ENCODE measurements around the gene ANO7. TPM values are rescaled to one million over a fixed set of nuclear protein-coding genes. Genes with fewer than 3 reads are reported as not detected.

Gene ANO7
- total RNA-seq, 1 experiment from 2014 or later: 4.1 TPM

DNA sequence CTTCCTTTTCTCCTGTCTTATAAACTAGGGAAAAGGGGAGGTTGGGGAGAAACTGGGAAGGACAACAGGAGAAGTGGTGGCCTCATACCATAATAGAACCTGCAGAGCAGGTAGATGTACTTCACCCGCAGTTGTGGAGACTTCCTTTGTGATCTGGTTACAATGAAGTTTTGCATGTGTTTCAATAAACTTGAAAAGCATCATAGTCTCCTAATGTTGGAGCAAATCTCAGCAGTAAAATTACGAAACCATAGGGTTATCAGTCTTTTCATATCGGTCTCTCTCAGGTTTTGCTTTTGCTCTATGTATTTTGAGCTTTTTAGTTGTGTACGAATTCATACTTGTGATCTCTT, 30.5 kb downstream of the ANO7 start:
- TF ChIP-seq CTCF (IDR thresholded peaks at IDR 0.05; ENCODE audit: insufficient read depth in 1 of 2, low read depth in 1 of 2, low read length in 1 of 2, severe bottlenecking in 1 of 2, unreplicated experiment in 1 of 2): no peak
- intact Hi-C loops (cut with micrococcal nuclease; ENCODE audit: unreplicated experiment): loop anchor here (5.0 kb wide), 1 partner anchor 72 kb away; the partner anchor contains the start of gene PASK
- H3K27ac Mint-ChIP-seq (ENCODE audit: unreplicated experiment): no peak overlapping the region

DNA sequence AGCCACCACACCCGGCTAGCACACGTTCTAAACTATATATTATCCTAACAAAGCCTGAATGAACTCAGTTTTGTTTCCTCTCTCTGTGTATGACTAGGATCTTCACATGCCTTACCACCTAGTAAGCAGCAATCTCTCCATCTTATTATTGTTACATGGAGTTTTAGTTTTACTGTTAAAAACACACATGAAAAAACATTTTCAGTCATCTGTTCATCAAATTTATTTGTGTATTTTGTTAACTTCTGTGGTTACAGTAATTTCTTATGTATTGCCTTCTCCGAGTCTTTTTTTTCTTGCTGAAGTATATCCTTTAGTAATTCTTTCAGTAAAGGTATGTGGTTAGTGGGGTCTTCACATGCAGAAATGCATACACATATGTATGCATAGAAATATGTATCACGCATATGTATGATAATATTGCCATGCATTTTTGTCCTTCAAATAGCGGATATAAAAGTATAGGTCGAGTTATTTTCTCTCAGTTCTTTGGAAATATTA, 31.4 kb downstream of the ANO7 start:
- CTCF ChIA-PET: no interaction called here
- POLR2A ChIA-PET: no interaction called here
- intact Hi-C loops (cut with micrococcal nuclease; ENCODE audit: unreplicated experiment): loop anchor here (5.0 kb wide), 1 partner anchor 73 kb away; the partner anchor contains the start of gene PASK
- H3K9me3 Mint-ChIP-seq (ENCODE audit: unreplicated experiment): no peaks in the 10 kb centered on the region
- peak overlapping the region; percentile 77 for H3K4me3 Mint-ChIP-seq (ENCODE audit: unreplicated experiment)
- Histone ChIP-seq H3K4me3 (ENCODE audit: low read depth, low read length) (peak overlapping the region; percentile 9), H3K4me1 (no peaks in the 10 kb centered on the region), H3K27me3 (replicated peaks; ENCODE audit: control insufficient read depth, insufficient read depth, low read length) (no peaks in the 10 kb centered on the region), H3K9me3 (no peaks in the 10 kb centered on the region), H3K36me3 (ENCODE audit: control insufficient read depth, insufficient read depth, low read length) (no peaks in the 10 kb centered on the region)
- no peak for DNase-seq
- H3K27me3 Mint-ChIP-seq (ENCODE audit: insufficient read depth, unreplicated experiment): no peaks in the 10 kb centered on the region
- H3K27ac Mint-ChIP-seq (ENCODE audit: unreplicated experiment): no peak overlapping the region
- BruUV-seq (replicated peaks): no TSS peak
- TF ChIP-seq CTCF (IDR thresholded peaks at IDR 0.05; ENCODE audit: insufficient read depth in 1 of 2, low read depth in 1 of 2, low read length in 1 of 2, severe bottlenecking in 1 of 2, unreplicated experiment in 1 of 2): no peak
- H3K4me1 Mint-ChIP-seq (ENCODE audit: low read depth, unreplicated experiment): peaks cover 10% of the 10 kb centered on the region
- peaks cover 27% of the 10 kb centered on the region for H3K36me3 Mint-ChIP-seq (ENCODE audit: insufficient read depth, unreplicated experiment)

More for the DNA sequence above, 30.5 kb downstream of the ANO7 start:
- no peaks in the 10 kb centered on the region for H3K27me3 Mint-ChIP-seq (ENCODE audit: insufficient read depth, unreplicated experiment)
- H3K36me3 ChIP-seq (ENCODE audit: control insufficient read depth, insufficient read depth, low read length): no peaks in the 10 kb centered on the region
- no peaks in the 10 kb centered on the region for H3K9me3 Mint-ChIP-seq (ENCODE audit: unreplicated experiment)
- CTCF ChIA-PET: interaction anchor here (0.6 to 0.7 kb wide), 3 partner anchors 12 to 378 kb away, joined by 3 read pairs; no protein-coding TSS in a partner anchor
- no peaks in the 10 kb centered on the region for H3K9me3 ChIP-seq
- no TSS peak for BruUV-seq (replicated peaks)
- POLR2A ChIA-PET: no interaction called here
- DNase-seq: no peak
- peaks cover 18% of the 10 kb centered on the region for H3K36me3 Mint-ChIP-seq (ENCODE audit: insufficient read depth, unreplicated experiment)
- H3K4me3 Mint-ChIP-seq (ENCODE audit: unreplicated experiment): peak overlapping the region; percentile 77
- H3K27me3 ChIP-seq (replicated peaks; ENCODE audit: control insufficient read depth, insufficient read depth, low read length): no peaks in the 10 kb centered on the region
- H3K4me3 ChIP-seq (ENCODE audit: low read depth, low read length): peak overlapping the region; percentile 57
- no peaks in the 10 kb centered on the region for H3K4me1 ChIP-seq
- peaks cover 10% of the 10 kb centered on the region for H3K4me1 Mint-ChIP-seq (ENCODE audit: low read depth, unreplicated experiment)

GRCh38 chr2:241223211-241224017, 34.9 kb downstream of the ANO7 start:
- no peak overlapping the region for H3K4me3 Mint-ChIP-seq (ENCODE audit: unreplicated experiment)
- peaks cover 59% of the 10 kb centered on the region for H3K36me3 Mint-ChIP-seq (ENCODE audit: insufficient read depth, unreplicated experiment)
- no peak overlapping the region for H3K27ac Mint-ChIP-seq (ENCODE audit: unreplicated experiment)
- H3K27me3 ChIP-seq (replicated peaks; ENCODE audit: control insufficient read depth, insufficient read depth, low read length): no peaks in the 10 kb centered on the region
- no peaks in the 10 kb centered on the region for H3K9me3 Mint-ChIP-seq (ENCODE audit: unreplicated experiment)
- TF ChIP-seq CTCF (IDR thresholded peaks at IDR 0.05; ENCODE audit: insufficient read depth in 1 of 2, low read depth in 1 of 2, low read length in 1 of 2, severe bottlenecking in 1 of 2, unreplicated experiment in 1 of 2): no peak
- intact Hi-C loops (cut with micrococcal nuclease; ENCODE audit: unreplicated experiment): no loop called here
- no peaks in the 10 kb centered on the region for H3K36me3 ChIP-seq (ENCODE audit: control insufficient read depth, insufficient read depth, low read length)
- CTCF ChIA-PET: no interaction called here
- BruUV-seq (replicated peaks): no TSS peak
- H3K4me3 ChIP-seq (ENCODE audit: low read depth, low read length): no peak overlapping the region
- no peaks in the 10 kb centered on the region for H3K4me1 ChIP-seq
- DNase-seq: no peak
- POLR2A ChIA-PET: no interaction called here
- no peaks in the 10 kb centered on the region for H3K27me3 Mint-ChIP-seq (ENCODE audit: insufficient read depth, unreplicated experiment)
- H3K4me1 Mint-ChIP-seq (ENCODE audit: low read depth, unreplicated experiment): peaks cover 10% of the 10 kb centered on the region
- H3K9me3 ChIP-seq: no peaks in the 10 kb centered on the region

Measured in Caco-2 (cell line).